Measurements from ENCODE around the gene UAP1L1. TPM values are rescaled to one million over a fixed set of nuclear protein-coding genes. Genes with fewer than 3 reads are reported as not detected.
"Not testable (repeated sequence)": the region's sequence is repeated elsewhere in the genome, so short reads cannot be mapped to it uniquely, and the experiment has no call there.

The UAP1L1 gene
- 14.8 and 15.4 TPM in 2 replicates for total RNA-seq

- intact Hi-C loops (cut with micrococcal nuclease), result loop anchor here (1.0 kb wide), 1 partner anchor 9 kb away; the partner anchor contains the start of gene MAN1B1
Observed at GRCh38 chr9:137077010-137077747, at the start of gene UAP1L1. UAP1L1 (plus strand) TSS chr9:137077517; CDS start chr9:137077533, 16 bp downstream.

GRCh38 chr9:137028263-137029057, 48.9 kb upstream of the UAP1L1 start:
- intact Hi-C loops (cut with micrococcal nuclease), result loop anchor here (2.0 to 5.0 kb wide), 2 partner anchors 39 to 180 kb away; partner anchors contain the start of gene PHPT1

- intact Hi-C loops (cut with micrococcal nuclease), result loop anchor here (2.0 to 5.0 kb wide), 2 partner anchors 38 to 180 kb away; partner anchors contain the start of gene PHPT1
Observed at GRCh38 chr9:137029058-137029936, 48.0 kb upstream of the UAP1L1 start.

DNA sequence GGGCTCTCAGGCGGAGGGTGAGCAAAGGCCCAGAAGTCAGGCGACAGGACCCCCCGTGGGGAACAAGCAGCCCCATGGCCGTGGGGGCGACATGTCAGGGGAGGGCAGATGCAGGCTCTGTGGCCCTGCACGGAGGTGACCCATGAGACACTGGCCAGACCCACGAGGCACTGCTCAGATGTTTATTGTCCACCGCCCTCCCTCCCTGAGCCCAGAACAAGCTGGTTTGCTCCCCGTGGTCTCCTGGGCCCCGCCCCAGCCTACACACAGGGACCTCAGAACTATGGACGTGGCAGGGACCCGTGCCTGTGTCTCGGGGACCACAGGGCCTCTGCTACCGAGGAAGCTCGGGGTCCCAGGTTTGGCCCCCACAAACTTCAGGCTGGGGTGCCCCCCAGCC, 47.3 kb upstream of the UAP1L1 start:
- intact Hi-C loops (cut with micrococcal nuclease), result no loop called here

GRCh38 chr9:137030538-137031527, 46.5 kb upstream of the UAP1L1 start:
- intact Hi-C loops (cut with micrococcal nuclease), result no loop called here

GRCh38 chr9:137031904-137032640, 45.2 kb upstream of the UAP1L1 start, which contains the start of gene FUT7:
FUT7 (minus strand) TSS chr9:137032088; CDS start chr9:137031991, 97 bp downstream.
- intact Hi-C loops (cut with micrococcal nuclease), result no loop called here

DNA sequence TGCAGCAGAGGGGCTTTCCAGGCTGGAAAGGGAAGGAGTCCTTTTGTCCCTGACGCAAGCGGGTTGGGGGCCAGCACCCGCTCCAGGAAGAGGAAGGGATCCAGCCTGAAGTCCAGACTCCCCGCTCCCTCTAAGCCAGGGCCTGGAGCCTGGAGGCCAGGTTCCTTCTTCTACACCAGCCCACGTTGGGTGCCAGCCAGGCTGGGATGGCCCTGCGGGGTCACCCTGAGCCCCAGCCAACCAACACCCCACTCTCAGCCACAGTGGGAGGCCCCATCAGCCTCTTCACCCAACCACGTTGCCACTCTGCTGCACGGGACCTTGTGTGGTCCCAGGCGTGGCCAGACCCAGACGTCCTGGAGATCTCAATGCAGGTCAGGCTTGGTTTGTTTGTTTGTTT, 44.5 kb upstream of the UAP1L1 start:
- intact Hi-C loops (cut with micrococcal nuclease), result no loop called here

DNA sequence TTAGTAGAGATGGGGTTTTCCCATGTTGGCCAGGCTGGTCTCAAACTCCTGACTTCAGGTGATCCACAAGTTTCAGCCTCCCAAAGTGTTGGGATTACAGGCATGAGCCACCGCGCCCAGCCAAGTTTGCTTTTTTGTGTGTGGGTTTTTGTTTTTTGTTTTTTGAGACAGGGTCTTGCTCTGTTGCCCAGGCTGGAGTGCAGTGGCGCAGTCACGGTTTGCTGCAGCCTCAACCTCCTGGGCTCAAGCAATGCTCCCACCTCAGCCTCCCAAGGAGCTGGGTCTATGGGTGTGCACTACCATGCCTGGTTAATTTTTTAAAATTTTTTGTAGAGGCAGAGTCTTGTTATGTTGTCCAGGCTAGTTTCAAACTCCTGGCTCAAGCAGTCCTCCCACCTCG, 43.8 kb upstream of the UAP1L1 start:
- intact Hi-C loops (cut with micrococcal nuclease), result not testable (repeated sequence)

GRCh38 chr9:137034039-137034708, 43.1 kb upstream of the UAP1L1 start:
- intact Hi-C loops (cut with micrococcal nuclease), result loop anchor here (2.0 kb wide), 2 partner anchors 83 to 191 kb away; partner anchors contain the start of gene AJM1

DNA sequence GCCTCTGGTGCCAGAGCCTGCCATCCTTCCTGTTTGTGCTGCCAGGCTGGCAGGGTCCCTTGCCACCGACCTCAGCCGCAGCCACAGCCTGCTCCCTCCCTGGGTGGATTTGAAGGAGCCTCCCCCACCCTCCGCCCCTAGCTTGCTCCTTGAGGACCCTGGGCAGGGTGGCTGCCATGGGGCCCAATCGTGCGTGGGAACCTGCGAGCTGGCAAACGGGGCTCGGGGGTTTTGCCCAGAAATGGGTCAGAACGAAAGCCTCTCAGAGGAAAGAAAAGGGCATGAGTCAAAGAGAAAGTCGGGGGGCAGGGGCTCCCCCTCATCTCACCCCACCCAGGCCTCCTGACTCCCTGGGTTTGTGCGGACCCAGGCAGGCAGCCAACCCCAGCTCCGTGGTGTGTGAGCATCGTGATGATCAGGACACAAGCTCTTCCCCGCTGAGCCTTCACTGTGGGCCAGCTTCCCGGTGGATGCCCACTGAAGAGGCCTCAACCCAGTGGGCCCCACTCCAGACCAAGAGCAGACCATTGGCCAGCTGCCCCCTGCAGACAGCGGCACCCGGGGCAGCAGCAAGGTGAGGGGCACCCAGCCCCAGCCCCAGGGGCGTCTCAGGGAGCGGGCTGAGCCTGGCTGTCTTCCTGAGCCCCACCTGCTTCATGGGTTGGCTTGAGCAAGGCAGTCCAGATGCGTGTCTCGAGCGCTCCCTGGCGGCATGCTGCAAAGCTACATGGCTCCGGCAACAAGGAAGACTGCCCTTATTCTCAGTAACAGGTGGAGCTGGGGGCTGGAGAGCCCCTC, 42.4 kb upstream of the UAP1L1 start:
- intact Hi-C loops (cut with micrococcal nuclease), result loop anchor here (1.0 to 2.0 kb wide), 3 partner anchors 84 to 248 kb away; partner anchors contain the start of gene AJM1

DNA sequence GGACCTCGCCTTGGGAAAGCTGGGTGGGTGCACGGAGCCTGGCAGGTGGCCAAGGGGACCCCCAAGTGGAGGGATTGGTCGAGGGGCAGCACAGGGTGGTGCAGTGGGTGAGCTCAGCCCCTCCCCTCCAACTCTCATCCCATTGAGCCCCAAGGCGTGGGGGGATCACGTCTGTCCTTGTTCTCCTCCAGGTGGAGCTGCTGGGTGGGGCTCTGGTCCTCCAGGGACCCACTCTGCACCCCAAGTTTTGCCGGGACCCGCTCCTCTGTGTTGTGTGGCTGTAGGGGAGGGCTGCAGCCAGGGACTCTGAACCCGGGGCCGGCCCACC, 41.8 kb upstream of the UAP1L1 start:
- intact Hi-C loops (cut with micrococcal nuclease), result loop anchor here (1.0 to 2.0 kb wide), 3 partner anchors 85 to 248 kb away; partner anchors contain the start of gene AJM1

DNA sequence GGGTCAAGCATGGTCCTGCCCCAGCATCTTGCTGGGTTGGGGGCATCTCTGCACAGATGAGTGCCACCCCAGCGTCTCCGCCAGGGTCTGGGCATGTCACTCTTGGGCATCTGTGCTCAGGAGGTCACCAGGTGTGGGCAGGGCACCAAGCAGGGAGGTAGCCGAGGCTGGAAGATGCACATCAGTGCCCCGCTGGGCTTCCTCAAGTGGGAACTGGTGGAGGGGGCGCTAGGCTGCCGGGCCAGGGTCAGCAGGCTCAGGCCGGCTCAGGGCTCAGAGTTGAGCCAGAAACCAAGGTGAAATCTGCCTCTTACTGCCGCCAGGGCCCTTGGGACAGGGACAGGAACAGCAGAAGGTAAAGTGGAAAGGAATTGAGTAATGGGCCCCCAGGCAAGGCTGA, 41.4 kb upstream of the UAP1L1 start:
- intact Hi-C loops (cut with micrococcal nuclease), result loop anchor here (1.0 to 2.0 kb wide), 3 partner anchors 85 to 249 kb away; partner anchors contain the start of gene AJM1

GRCh38 chr9:137037035-137037434, 40.3 kb upstream of the UAP1L1 start:
- intact Hi-C loops (cut with micrococcal nuclease), result no loop called here

- intact Hi-C loops (cut with micrococcal nuclease), result no loop called here
Observed at GRCh38 chr9:137037483-137037882, 39.8 kb upstream of the UAP1L1 start.

DNA sequence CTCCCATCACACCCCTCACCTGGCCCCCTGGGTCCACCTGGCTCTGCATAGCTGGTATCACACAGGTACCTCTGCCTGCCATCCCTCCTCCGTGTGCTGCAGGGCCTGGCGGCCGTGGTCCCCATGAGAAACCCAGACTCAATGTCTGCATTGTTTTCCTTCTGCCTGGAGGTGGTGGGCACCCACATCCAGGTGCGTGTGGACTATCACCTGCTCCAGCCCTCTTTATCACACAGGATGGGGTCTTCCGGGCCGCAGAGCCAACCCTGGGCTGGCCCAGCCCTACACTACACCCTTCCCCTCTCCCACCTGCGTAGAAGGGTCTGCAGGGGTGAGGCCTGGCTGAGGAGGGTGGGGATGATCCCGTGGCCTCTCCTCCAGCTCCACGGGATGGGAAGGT, 38.4 kb upstream of the UAP1L1 start:
- intact Hi-C loops (cut with micrococcal nuclease), result no loop called here

GRCh38 chr9:137039611-137040366, 37.5 kb upstream of the UAP1L1 start:
- intact Hi-C loops (cut with micrococcal nuclease), result no loop called here

GRCh38 chr9:137040568-137040967, 36.7 kb upstream of the UAP1L1 start:
- intact Hi-C loops (cut with micrococcal nuclease), result no loop called here

Measured in T-helper 2 cell treated with Interferon-gamma antibody and Interleukin-4, amounts not matched to agents 100 ng/mL and 5 ng/mL, for 36 hours (primary cell).